HG03575 (cell line): ENCODE results near the gene DDX54.

Source experiments
- ATAC-seq: cut with Tn5 transposase; IDR thresholded peaks from one replicate; pipeline ENCODE4 v1.9.1; 2021; ENCODE audit not compliant: unreplicated experiment, insufficient number of reproducible peaks, low FRiP score; ENCODE audit errors: extremely low read depth

Gene DDX54

GRCh38 chr12:113112043-113112899 is 73.0 kb downstream of the DDX54 start:
- ATAC-seq: no peak

GRCh38 chr12:113111247-113111646 is 74.0 kb downstream of the DDX54 start:
- ATAC-seq: no peak

GRCh38 chr12:113109872-113110599 is 75.2 kb downstream of the DDX54 start:
- ATAC-seq: no peak

- ATAC-seq: no peak
Observed at GRCh38 chr12:113109360-113109759, 75.9 kb downstream of the DDX54 start.

GRCh38 chr12:113108308-113108707 is 77.0 kb downstream of the DDX54 start:
- no peak for ATAC-seq
